Raji (cell line): Measurements from ENCODE around the gene SLC9A5.
A peak's percentile ranks its signal among the peaks of the same experiment; 100 is the strongest.

Source experiments
- POLR2A ChIP-seq: IDR thresholded peaks from 2 replicates; pipeline ENCODE4 v1.6.1; 2011; ENCODE audit warnings: low read depth, low read length, control low read depth; ENCODE audit not compliant: insufficient read depth

Gene SLC9A5

GRCh38 chr16:67255553-67256221, 6.9 kb downstream of the SLC9A5 start:
- no peak for TF ChIP-seq POLR2A

- no peak for TF ChIP-seq POLR2A
Observed at GRCh38 chr16:67256701-67257230, 8.0 kb downstream of the SLC9A5 start.

GRCh38 chr16:67257486-67258160, 8.8 kb downstream of the SLC9A5 start:
- no peak for TF ChIP-seq POLR2A

GRCh38 chr16:67258161-67258835, 9.5 kb downstream of the SLC9A5 start:
- no peak for TF ChIP-seq POLR2A

- TF ChIP-seq POLR2A = no peak
Observed at GRCh38 chr16:67259705-67260104, 10.9 kb downstream of the SLC9A5 start.

- no peak for TF ChIP-seq POLR2A
Observed at GRCh38 chr16:67260426-67261063, 11.8 kb downstream of the SLC9A5 start.

GRCh38 chr16:67263201-67263600, 14.4 kb downstream of the SLC9A5 start:
- TF ChIP-seq POLR2A = no peak

- TF ChIP-seq POLR2A = no peak
Observed at GRCh38 chr16:67264277-67264676, 15.5 kb downstream of the SLC9A5 start.

GRCh38 chr16:67264866-67265265, 16.1 kb downstream of the SLC9A5 start:
- TF ChIP-seq POLR2A = no peak

- no peak for TF ChIP-seq POLR2A
Observed at GRCh38 chr16:67265834-67266233, 17.1 kb downstream of the SLC9A5 start.

- TF ChIP-seq POLR2A = no peak
Observed at GRCh38 chr16:67268136-67268579, 19.4 kb downstream of the SLC9A5 start.

- no peak for TF ChIP-seq POLR2A
Observed at GRCh38 chr16:67269766-67270165, 21.0 kb downstream of the SLC9A5 start.

GRCh38 chr16:67270931-67271338, 22.2 kb downstream of the SLC9A5 start:
- TF ChIP-seq POLR2A = peak; percentile 15; the same call in 1 of the 2 replicates

GRCh38 chr16:67271446-67271845, 22.7 kb downstream of the SLC9A5 start:
- no peak for TF ChIP-seq POLR2A

GRCh38 chr16:67275321-67275720, 26.5 kb downstream of the SLC9A5 start:
- no peak for TF ChIP-seq POLR2A

- TF ChIP-seq POLR2A = no peak
Observed at GRCh38 chr16:67277294-67277998, 28.7 kb downstream of the SLC9A5 start.
